Stimulated activated CD8-positive, alpha-beta memory T cell treated with anti-CD3 and anti-CD28 coated beads, Interleukin-7, amount 100 ng/mL, for 24 hours (primary cell): Measurements from ENCODE around the gene TMPRSS3.

ENCODE experiments used
- DNase-seq: peaks from one replicate; pipeline ENCODE4 v3.0.0-alpha.2; 2020; ENCODE audit warnings: low read depth

Gene TMPRSS3

GRCh38 chr21:42387843-42388340, 8.0 kb downstream of the TMPRSS3 start:
- no peak for DNase-seq

GRCh38 chr21:42387164-42387563, 8.7 kb downstream of the TMPRSS3 start:
- no peak for DNase-seq

GRCh38 chr21:42386034-42386591, 9.7 kb downstream of the TMPRSS3 start:
- DNase-seq, result no peak

GRCh38 chr21:42385619-42386018, 10.2 kb downstream of the TMPRSS3 start:
- no peak for DNase-seq

GRCh38 chr21:42384989-42385388, 10.9 kb downstream of the TMPRSS3 start:
- no peak for DNase-seq

- DNase-seq, result no peak
These were observed 11.5 kb downstream of the TMPRSS3 start for GRCh38 chr21:42384156-42384945.

GRCh38 chr21:42383331-42383730, 12.5 kb downstream of the TMPRSS3 start:
- no peak for DNase-seq

GRCh38 chr21:42382915-42383314, 12.9 kb downstream of the TMPRSS3 start:
- no peak for DNase-seq

- DNase-seq, result no peak
These were observed 14.4 kb downstream of the TMPRSS3 start for GRCh38 chr21:42381347-42381984.

- no peak for DNase-seq
These were observed 16.2 kb downstream of the TMPRSS3 start for GRCh38 chr21:42379426-42380215.

- no peak for DNase-seq
These were observed 17.4 kb downstream of the TMPRSS3 start for GRCh38 chr21:42378418-42378817.

- DNase-seq, result no peak
These were observed 17.9 kb downstream of the TMPRSS3 start for GRCh38 chr21:42377951-42378340.

GRCh38 chr21:42377211-42377950, 18.5 kb downstream of the TMPRSS3 start:
- DNase-seq, result no peak

GRCh38 chr21:42376338-42376982, 19.4 kb downstream of the TMPRSS3 start:
- no peak for DNase-seq

GRCh38 chr21:42375966-42376337, 19.9 kb downstream of the TMPRSS3 start:
- DNase-seq, result no peak

GRCh38 chr21:42375506-42375905, 20.3 kb downstream of the TMPRSS3 start:
- DNase-seq, result no peak

GRCh38 chr21:42374864-42375499, 20.9 kb downstream of the TMPRSS3 start:
- DNase-seq, result no peak

- DNase-seq, result no peak
These were observed 21.4 kb downstream of the TMPRSS3 start for GRCh38 chr21:42374457-42374856.

GRCh38 chr21:42373908-42374455, 21.9 kb downstream of the TMPRSS3 start:
- no peak for DNase-seq

GRCh38 chr21:42373196-42373907, 22.5 kb downstream of the TMPRSS3 start:
- no peak for DNase-seq
